HG03565 (cell line): ENCODE data around the gene SOX30.

Experiments
- ATAC-seq: cut with Tn5 transposase; IDR thresholded peaks from one replicate; pipeline ENCODE4 v1.9.1; 2021; ENCODE audit warnings: mild to moderate bottlenecking, moderate library complexity; ENCODE audit not compliant: unreplicated experiment

SOX30 gene

DNA sequence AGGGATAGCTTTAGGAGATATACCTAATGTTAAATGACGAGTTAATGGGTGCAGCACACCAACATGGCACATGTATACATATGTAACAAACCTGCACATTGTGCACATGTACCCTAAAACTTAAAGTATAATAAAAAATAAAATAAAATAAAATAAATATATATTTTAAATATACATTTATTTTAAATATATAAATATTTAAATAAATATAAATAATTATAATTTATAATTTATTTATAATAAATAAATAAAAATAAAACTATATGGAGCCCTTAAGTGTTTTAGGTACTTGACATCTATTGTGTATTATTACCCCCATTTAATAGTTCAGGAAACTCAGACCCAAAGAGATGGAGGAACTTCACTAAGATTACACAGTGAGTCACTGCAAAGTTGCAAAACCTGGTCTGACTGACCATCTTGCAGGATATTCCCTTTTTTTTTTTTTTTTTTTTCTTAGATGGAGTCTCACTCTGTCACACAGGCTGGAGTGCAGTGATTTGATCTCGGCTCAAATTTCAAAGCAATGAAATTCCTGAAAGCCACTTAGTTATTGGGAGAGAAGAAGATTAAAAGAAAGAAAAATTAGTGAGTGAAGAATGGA is 13.3 kb upstream of the SOX30 start:
- no peak for ATAC-seq

DNA sequence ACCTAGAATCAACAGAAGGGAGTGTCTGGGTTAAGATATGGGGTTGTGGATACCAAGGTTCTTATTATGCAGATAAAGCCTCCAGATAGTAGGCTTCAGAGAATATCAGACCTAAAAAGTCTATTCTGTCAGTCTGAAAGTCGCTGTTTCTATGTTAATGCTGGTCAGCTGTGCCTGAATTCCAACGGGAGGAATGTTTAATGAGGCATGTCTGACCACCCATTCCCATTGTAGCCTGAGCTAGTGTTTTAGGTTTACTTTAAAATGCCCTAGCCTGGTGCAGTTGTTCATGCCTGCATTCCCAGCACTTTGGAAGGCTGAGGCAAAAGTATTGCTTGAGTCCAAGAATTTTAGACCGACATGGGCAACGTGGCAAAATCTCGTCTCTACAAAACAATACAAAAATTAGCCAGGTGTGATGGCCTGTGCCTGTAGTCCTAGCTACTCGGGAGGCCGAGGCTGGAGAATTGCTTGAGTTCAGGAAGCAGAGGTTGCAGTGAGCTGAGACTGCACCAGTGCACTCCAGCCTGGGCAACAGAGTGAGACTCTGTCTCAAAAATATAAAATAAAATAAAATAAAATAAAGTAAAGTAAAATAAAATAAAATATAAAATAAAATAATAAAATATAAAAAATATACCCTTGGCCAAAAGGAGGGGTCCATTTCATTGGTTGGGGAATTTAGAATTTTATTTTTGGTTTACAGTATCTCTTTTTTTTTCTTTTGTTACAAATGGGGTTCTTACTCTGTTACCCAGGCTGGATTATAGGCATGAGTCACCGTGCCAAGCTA is 7.8 kb upstream of the SOX30 start:
- no peak for ATAC-seq

DNA sequence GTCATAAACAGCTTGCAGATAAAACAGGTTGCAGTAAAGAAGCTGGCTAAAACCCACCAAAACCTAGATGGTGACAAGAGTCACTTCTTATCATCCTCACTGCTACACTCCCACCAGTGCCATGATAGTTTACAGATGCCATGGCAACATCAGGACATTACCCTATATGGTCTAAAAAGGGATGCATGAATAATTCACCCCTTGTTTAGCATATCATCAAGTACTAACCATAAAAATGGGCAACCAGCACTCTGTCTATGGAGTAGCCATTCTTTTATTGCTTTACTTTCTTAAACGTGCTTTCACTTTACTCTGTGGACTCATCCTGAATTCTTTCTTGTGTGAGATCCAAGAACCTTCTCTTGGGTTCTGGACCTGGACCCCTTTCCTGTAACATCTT is 6.7 kb upstream of the SOX30 start:
- no peak for ATAC-seq

DNA sequence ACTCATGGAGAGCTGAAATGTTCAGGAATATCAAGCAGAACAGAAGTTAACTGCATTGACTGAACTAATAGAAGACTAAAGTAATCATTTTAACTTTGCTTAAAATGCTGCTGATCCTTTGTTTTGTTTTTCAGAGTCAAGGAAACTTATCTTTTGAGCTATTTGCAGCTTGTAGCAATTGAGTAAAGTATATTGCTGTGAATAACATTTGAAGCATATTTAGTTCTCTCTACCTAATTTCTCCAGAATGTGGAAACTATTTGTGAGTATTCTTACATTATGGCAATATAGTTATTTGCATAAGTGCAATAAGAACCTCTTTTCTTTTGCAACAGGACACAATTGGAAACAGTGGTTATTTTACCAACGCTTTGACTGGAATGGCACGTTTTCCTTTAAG is 5.3 kb upstream of the SOX30 start:
- no peak for ATAC-seq

DNA sequence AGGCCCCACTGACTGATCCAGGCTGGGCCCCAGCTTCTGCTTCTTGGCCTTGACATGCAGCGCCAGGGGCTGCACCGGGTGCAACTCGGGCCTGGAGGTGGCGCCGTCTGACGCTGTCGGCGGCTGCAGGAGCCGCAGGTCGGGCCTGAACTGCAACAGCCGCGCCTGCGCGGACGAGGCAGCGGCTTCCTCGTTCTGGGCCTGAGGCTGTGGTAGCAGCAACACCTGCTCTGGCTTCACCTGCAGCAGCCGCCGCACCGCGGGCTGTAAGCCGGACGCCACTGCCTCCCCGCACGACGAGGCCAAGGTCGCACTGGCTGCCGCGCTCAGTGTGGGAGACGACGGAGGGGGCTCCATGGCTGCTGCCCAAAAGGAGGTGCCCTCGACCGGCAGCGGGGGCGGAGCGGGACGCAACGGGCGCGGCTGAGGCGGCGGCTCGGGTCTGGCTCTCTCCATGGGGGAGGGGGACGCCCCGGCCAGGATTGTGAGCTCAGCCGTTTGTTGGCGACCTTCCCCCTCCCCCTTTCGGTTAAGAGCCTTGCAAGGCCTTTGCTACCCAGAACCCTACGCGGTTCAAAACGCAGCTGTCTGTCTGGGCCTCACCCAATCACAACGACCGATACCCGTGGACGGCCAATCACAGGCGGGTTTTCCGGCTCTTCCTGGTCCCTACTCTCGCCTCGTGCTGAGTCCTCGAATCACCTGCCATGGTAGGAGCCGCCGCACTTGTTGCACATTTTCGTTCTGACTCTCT is 438 bp downstream of the SOX30 start:
- ATAC-seq, result peak; percentile 88

DNA sequence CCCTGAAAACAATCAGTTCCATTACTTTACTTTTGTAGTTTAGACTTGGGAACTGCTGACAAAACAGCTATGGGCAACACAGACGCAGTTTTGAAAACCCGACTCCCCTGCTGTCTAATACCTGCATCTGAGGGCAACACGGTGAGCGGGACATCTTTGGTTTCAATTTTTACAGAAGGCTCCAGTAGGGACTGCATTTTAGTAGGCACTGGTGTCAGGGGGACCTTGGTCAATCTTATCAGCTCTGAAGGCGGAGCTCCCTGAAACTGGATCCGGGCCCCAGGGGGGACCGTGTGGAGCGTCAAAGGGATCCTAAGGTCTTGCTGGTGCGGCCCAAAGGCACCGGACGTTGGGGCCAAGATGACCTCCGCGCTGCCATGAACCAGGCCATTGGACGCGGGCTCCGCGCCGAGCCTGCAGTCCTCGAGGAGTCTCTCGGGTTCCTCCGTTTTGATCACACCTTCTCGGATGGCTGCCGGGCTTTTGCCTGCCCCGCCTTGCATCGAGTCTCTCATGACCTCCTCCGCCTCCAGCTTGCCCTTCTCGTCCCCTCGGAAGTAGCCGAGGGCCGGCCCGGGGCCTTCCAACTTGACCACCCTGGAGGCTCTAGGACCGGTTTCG is 1.1 kb downstream of the SOX30 start:
- ATAC-seq, result no peak

DNA sequence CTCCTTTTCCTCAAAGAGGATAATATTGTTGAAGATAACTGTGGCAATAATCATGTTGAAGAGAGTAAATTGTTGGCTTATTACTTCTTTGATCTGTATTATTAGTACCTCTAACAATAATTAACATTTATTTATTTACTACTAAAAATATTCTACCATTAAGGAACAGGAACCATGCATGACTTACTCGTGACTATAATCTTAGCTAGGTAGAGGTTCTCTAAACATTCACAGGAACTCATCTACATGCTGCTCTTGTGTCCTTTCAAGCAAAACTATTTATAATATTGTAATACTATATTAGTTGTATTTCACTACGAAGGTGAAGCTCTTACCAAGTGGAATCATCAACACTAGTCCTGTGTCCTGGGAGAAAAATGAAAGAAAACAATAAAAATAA is 3.1 kb downstream of the SOX30 start:
- no peak for ATAC-seq

DNA sequence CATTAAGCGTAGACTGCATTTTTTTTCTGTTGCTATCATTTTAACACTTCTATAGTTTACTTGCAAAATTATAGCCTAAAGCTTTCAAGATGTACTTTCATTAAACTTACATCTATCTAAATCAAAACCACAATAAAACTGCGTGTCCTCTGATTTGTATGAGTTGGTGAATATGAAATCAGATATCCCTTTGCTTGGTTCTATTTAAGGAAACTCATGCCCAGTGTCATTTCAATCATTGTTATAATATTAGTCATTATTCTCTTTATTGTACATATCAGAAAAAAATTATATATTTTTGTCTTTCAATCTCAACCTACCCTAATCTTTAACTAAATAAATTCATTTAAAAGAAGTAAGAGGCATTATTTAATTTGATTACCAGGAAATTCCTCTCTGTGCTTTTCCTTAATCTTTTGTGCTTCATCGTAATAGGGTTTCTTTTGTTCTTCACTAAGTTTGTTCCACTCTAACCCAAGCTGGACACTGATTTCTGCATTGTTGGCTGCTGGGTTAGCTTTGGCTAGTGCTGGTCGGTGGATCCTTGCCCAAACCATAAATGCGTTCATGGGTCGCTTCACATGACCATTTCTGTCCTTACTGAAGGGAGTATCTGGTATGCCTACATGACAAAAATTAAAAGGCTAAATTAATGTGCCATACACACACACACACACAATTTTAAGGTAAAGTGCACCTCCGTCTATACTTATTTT is 3.8 kb downstream of the SOX30 start:
- ATAC-seq, result no peak

DNA sequence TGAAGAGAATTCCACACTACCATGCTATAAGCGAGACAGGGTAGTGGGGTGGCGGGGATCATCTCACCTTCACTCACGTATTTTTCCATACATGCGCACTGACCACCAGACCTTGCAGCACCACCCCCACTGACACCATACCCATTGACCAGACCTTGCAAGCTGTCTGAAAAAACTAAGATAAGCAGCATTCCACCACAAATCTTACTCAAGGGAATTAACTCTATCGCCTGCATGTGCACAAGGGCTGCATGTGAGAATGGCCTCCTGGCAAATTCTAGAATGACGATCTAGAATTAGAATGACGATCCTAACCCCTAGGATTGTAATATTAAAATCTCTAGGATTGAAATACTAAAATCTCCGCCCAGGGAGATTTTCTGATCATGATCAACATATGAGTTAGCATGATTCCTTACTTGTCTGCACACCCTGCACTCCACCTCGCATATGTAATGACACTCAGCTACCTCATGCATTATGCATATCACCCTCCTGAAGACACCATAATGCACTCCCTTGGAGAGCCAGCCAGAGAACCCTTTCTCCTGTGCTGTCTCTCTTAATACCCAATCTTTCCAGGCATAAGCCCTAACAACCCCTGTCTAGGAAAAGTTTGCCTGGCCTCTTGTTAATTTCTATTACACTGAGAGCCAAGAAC is 11.7 kb downstream of the SOX30 start:
- ATAC-seq, result no peak

DNA sequence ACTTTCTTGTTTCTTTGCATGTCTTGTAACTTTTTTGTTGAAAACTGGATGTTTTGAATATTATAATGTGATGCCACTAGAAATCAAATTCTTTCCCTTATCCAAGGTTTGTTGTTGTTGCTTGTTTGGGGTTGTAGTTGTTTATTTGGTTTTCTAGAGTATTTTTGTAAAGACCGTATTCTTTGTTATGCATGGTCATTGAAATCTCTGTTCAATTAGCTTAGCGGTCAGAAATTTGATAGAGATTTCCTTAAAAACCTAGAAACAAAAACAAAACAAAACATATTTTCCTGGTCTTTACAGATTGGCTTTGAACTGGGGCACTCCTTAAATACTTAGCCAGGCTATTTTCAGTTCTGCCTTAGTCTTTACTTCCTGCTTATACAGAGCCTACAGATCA is 21.9 kb downstream of the SOX30 start:
- ATAC-seq, result no peak

DNA sequence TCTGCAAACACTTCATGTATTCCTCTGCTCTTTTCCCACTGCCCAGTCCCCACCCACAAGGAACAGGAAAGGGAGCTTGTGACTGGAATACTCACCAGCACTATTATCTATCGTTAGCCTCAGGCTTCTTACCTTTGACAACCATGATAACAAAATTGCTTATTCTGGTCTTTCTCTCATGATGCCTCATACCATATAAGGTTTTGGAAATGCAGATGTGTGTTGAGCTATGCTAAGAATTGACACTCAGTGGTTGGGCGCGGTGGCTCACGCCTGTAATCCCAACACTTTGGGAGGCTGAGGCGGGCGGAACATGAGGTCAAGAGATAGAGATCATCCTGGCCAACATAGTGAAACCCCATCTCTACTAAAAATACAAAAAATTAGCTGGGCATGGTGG is 25.4 kb downstream of the SOX30 start:
- no peak for ATAC-seq

DNA sequence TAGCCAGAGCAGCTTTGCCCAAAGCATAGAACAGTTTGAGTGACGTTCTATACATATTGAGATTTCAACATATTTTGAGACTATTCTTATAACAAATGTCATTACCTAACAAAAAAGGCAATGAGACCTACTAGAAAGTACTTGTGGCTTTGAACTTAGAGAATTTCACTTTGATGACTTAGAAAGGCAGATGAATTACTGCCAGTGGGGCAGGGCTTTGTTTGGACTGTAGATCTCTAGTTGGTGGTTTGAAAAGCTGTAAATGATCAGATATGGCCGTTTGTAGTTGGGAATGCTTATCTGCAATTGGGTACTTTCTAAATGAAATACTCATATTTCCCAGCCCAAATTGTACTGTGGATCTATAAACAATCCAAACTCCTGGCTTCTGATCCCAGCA is 28.1 kb downstream of the SOX30 start:
- no peak for ATAC-seq

DNA sequence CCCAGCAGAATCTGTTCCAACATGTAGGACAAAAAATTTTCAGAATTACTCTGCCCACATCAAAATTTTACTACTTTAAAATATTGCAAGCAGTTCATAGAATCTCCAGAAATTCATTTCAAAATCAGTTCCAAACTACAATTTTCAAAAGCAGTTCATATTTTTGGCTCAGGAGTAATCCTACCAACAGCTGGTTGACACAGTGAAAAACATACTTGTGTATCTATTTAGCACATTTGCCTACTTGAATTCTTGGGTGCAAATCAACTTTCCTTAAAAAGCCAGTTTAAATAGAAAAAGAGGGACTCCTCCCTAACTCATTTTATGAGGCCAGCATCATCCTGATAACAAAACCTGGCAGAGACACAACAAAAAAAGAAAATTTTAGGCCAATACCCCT is 31.5 kb downstream of the SOX30 start:
- no peak for ATAC-seq

DNA sequence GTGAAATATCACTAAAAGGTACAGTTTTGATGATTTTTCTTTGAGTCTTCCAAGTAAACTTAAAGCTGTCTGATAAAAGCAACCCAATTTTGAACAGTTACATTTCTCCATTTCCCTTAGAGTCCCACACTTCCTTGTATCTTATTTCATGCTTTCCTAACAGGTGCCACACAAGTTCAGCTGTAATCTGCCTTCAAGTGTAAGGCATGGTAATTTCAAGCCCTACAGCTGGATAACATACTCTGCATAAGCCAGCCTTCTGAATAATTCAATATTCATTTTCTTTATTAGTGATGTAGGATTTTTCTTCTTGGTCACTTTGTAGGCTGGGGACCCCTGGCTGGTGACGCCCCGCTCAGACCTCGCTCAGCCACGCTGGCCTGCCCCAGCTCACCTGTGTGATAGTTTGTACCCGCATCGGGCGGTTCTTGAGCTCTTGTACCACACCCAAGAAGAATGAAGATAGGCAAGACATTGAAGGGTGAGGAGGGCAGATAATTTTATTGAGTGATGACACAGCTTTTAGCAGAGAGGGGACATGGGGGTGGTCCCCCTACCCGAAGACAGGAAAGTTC is 34.0 kb downstream of the SOX30 start:
- ATAC-seq, result no peak

DNA sequence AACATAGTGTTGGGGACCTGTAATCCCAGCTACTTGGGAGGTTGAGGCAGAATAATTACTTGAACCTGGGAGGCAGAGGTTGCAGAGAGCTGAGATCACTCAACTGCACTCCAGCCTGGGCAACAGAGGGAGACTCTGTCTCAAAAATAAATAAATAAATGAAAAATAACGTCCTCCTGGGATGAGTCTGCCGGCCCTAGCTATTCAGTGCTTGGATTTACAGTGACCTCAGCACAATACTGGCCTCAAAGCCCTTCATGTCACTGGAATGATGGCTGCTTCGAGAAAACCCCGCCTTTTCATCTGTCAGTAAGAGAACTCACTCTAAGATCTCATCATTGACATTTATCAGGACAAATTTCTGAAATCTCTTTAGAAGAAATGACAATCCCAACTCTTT is 35.5 kb downstream of the SOX30 start:
- ATAC-seq, result no peak

DNA sequence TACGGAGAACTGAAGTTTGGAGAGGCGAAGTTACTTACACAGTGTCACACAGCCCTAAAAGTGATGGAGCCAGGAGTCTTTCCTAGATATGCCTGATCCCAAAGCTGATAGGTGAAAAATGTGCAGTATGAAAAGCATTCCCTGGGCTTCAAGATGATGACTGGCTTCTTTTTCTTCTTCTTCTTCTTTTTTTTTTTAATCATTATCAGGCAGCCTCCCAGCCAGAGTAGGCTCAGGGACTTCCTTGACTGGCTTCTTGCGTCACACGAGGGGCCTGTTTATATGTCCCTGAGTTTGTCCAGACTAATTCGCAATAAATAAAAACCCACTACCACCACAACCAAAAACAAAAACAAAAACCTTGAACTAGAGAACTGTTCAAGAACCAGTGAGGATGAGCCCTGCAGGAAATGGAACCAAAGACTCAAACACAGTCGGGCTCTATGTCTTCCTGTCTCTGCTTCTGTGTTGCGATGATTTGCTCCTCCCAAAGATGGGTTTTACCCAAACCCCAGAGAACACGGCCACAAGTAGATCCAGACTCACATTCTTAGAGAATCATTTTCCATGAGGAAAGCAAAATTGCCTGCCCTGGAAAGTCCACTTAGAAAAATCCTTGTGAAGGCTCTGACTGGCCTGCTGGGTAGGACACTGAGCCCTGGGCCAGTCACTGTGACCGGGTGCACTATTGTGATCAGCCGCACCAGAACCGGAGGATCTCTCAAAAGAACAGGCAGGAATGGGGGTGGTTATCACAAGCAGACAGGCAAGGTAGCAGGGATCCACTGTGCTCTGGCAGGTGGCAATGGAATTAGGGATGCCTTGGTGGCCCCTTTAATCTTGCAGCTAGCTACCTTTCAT is 38.6 kb downstream of the SOX30 start:
- ATAC-seq, result no peak

DNA sequence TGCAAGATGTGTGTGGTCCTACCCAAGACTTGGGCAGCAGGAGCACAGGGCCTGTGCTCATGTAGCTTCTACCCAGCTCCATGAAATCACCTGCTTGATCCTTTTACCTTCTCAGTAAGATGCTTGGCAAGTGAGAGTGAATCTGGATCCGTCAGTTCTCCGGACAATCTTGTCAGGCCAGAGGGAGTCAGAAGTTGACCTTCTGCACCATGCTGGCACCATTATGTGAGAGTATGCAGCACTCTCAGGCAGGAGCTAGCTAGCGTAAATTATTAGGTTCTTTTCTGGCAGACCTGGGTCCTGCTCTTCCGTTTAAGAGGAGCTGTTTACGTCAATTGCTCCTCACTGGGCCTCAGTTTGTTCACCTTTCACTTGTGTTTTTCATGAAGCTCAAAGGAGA is 39.7 kb downstream of the SOX30 start:
- ATAC-seq, result no peak

DNA sequence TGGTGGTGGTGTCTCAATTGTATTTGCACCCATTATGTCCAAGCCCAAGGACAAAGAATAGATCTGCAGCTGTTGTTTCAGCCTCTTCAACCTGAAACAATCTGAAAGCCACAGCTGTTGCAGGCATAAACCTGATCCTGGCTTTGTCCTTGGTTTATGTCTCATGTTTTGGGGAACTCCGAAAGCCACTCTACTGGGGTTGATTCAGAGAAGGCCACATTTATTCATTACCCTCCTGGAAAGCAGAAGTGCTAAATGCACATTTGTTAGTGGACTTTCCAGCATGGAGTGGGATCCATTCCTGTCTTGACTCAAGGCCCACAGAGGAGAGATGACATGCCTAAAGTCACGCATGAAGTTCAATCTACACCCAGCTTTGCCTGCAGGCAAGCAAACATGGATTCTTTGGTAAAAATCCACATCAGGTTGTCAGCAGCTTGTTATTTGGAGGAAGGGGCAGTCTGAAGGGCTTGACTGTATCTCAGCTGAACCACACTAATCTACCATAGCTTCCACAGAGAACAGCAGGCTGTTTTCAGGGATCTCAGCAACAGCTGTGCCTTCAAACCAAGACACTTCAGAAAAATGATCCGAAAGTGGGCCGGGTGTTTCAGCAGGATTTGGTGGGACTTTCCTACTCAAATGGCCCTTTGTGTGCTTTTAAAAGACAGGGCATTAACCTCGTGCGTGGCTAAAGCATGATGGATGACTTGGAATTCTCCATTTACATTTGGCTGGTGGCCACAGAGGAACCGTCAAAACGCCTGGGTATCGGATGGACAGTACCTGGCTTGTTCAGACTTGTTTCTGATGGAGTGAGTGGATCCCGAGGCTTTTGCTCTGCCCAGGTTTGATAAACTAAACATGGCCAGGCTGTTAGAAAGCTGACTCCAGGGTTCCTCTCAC is 40.4 kb downstream of the SOX30 start:
- peak; percentile 55 for ATAC-seq
